Parathyroid adenoma (tissue), 2 donors: Measurements from ENCODE around the gene PEF1.

Experiments
- H2AFZ ChIP-seq: fragments of 300-600 bp; sonication (generic); one replicate; pipeline ENCODE4 v1.7.0; 2017; ENCODE audit warnings: antibody characterized with exemption, mild to moderate bottlenecking
- H3K27ac ChIP-seq: fragments of 300-600 bp; sonication (generic); one replicate; pipeline ENCODE4 v1.7.0; 2017
- H3K27me3 ChIP-seq: fragments of 300-600 bp; sonication (generic); one replicate; pipeline ENCODE4 v1.7.0; 2017; ENCODE audit warnings: low read length; ENCODE audit not compliant: control insufficient read depth, insufficient read depth
- H3K36me3 ChIP-seq: fragments of 300-600 bp; sonication (generic); one replicate; pipeline ENCODE4 v1.7.0; 2017; ENCODE audit warnings: low read length; ENCODE audit not compliant: control insufficient read depth, insufficient read depth
- H3K4me1 ChIP-seq: fragments of 300-600 bp; sonication (generic); one replicate; pipeline ENCODE4 v1.7.0; 2017; ENCODE audit warnings: control low read depth
- H3K4me2 ChIP-seq: fragments of 300-600 bp; sonication (generic); one replicate; pipeline ENCODE4 v1.7.0; 2017; ENCODE audit warnings: low read length
- H3K4me3 ChIP-seq: fragments of 300-600 bp; sonication (generic); one replicate; pipeline ENCODE4 v1.7.0; 2017; ENCODE audit warnings: low read depth, low read length
- H3K79me2 ChIP-seq: fragments of 300-600 bp; sonication (generic); one replicate; pipeline ENCODE4 v1.7.0; 2017; ENCODE audit warnings: control low read depth
- H3K9ac ChIP-seq: fragments of 300-600 bp; sonication (generic); one replicate; pipeline ENCODE4 v1.7.0; 2017; ENCODE audit warnings: mild to moderate bottlenecking
- H3K9me3 ChIP-seq: fragments of 300-600 bp; sonication (generic); one replicate; pipeline ENCODE4 v1.7.0; 2017; ENCODE audit warnings: low read length; ENCODE audit not compliant: control insufficient read depth
- TF ChIP-seq, protein P1 (sequence below): fragments of 300-600 bp; sonication (generic); IDR thresholded peaks from one replicate; pipeline ENCODE4 v1.7.0; 2017; ENCODE audit warnings: antibody characterized with exemption, mild to moderate bottlenecking
- donor health status: primary hyperparathyroidism.

PEF1 gene, protein sequence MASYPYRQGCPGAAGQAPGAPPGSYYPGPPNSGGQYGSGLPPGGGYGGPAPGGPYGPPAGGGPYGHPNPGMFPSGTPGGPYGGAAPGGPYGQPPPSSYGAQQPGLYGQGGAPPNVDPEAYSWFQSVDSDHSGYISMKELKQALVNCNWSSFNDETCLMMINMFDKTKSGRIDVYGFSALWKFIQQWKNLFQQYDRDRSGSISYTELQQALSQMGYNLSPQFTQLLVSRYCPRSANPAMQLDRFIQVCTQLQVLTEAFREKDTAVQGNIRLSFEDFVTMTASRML

DNA sequence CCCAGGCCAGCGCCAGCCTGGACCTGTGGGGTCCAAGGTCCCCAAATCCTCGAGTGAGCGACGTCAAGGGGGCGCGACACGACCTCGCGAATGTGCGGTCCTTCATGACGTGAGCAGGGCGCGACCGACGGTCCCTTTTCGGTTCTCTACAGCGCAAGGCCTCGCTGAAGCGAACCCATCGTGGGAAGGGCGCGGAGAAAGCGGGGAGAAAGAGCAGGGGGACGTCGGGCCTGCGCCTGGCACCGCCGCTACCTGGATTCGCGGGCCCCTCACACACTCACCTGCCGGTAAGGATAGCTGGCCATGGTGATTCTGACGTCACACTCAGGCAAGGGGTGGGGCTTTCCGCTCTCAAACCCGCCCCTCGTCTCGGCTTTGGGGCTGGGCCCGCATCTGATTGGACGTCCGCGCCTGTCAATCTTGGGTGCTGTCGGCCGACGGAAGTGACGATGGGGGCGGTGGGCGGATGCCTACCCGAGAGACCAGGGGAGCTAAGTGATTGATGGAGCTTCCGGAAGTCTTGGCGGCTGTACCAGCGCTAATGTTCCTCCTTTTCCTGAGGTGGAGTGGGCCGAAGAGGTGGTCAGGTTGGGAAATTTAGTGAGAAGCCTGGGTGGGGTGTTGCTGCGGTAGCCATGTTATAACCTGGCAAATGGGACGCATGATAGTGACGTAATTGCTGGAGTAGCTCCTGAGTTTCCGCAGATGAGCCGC lies at the start of gene PEF1:
Gene PEF1, minus strand, starts transcription at position 317 of the 714 bp plus-strand sequence. Its CDS starts 12 bp downstream, at position 305.
- H3K9me3 ChIP-seq, result no peaks in the 10 kb centered on the region
- peak within 1 kb of the TSS; percentile 87 for H3K9ac ChIP-seq
- H3K4me3 ChIP-seq, result peak within 1 kb of the TSS; percentile 93
- no peaks in the 10 kb centered on the region for H3K27me3 ChIP-seq
- TF ChIP-seq, protein P1, sequence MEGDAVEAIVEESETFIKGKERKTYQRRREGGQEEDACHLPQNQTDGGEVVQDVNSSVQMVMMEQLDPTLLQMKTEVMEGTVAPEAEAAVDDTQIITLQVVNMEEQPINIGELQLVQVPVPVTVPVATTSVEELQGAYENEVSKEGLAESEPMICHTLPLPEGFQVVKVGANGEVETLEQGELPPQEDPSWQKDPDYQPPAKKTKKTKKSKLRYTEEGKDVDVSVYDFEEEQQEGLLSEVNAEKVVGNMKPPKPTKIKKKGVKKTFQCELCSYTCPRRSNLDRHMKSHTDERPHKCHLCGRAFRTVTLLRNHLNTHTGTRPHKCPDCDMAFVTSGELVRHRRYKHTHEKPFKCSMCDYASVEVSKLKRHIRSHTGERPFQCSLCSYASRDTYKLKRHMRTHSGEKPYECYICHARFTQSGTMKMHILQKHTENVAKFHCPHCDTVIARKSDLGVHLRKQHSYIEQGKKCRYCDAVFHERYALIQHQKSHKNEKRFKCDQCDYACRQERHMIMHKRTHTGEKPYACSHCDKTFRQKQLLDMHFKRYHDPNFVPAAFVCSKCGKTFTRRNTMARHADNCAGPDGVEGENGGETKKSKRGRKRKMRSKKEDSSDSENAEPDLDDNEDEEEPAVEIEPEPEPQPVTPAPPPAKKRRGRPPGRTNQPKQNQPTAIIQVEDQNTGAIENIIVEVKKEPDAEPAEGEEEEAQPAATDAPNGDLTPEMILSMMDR, result no peak
- H3K4me2 ChIP-seq, result peak within 1 kb of the TSS; percentile 89
- H3K79me2 ChIP-seq, result peaks cover 27% of the 10 kb centered on the region
- H3K4me1 ChIP-seq, result peaks cover 7% of the 10 kb centered on the region
- no peaks in the 10 kb centered on the region for H3K36me3 ChIP-seq
- peak within 1 kb of the TSS; percentile 84 for H3K27ac ChIP-seq
- H2AFZ ChIP-seq, result peak within 1 kb of the TSS; percentile 88

DNA sequence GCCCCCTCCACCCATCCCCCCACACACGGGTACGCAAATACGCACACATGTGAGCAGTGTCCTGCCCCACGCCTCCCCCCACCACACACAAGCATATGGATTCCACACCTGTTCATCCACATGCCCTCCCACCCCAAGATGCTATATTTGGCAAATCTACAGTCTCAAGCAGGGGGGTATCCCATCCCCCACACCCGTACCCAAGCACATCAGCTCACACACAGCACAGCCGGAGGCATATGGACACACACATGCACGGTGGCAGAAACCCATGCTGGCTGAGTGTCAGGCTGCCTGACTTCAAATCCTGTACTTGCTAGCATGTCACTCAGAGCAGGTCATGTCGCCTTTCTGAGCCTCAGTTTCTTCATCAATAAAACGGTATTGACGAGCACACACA lies 48.6 kb upstream of the PEF1 start:
- Histone ChIP-seq H2AFZ (no peak overlapping the region), H3K4me3 (no peak overlapping the region), H3K36me3 (no peaks in the 10 kb centered on the region), H3K4me2 (no peak overlapping the region), H3K79me2 (no peaks in the 10 kb centered on the region), H3K27ac (no peak overlapping the region), H3K4me1 (no peaks in the 10 kb centered on the region), H3K27me3 (no peaks in the 10 kb centered on the region), H3K9me3 (no peaks in the 10 kb centered on the region), H3K9ac (no peak overlapping the region)
- TF ChIP-seq, protein P1, result no peak

DNA sequence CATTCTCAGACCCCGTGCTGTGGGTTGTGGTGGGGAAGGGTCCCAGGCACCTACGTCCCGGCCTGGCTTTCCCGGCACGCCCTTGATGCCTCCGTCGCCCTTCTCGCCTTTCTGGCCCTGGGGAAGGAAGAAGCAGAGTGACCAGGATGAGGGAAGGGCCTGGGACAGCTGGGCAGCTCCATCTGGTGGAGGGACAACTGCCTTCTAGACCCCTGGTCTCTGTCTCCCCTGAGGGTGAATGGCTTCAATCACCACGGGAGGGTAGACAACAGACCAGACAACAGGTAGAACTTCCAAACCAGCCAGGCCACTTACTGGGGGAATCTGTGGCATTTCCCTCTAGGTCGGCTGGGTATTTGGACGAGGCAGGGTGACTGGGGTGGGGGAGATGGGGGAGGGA lies 47.3 kb upstream of the PEF1 start:
- no peaks in the 10 kb centered on the region for H3K9me3 ChIP-seq
- H3K4me1 ChIP-seq, result no peaks in the 10 kb centered on the region
- H3K79me2 ChIP-seq, result no peaks in the 10 kb centered on the region
- H3K36me3 ChIP-seq, result no peaks in the 10 kb centered on the region
- H3K27me3 ChIP-seq, result no peaks in the 10 kb centered on the region
- H2AFZ ChIP-seq, result no peak overlapping the region
- H3K9ac ChIP-seq, result no peak overlapping the region
- TF ChIP-seq, protein P1, result no peak
- H3K27ac ChIP-seq, result no peak overlapping the region
- H3K4me2 ChIP-seq, result no peak overlapping the region
- H3K4me3 ChIP-seq, result no peak overlapping the region

DNA sequence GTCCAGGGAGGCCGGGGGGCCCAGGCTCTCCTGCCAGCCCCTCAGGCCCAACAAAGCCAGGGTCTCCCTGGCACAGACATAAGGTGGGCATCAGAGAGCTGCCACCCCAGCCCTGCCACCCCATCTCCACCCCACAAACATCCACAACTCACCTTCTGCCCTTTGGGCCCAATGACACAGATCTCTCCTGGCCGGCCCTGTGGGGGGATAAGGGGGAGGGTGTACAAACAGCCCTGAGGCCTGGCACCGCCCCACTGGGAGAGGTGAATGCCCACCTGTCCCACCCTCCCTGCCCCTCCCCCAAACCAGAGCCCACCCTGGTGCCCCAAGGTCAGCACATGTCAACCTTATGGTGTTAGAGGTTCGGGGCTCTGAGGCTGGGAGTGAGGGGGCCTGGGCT lies 46.8 kb upstream of the PEF1 start:
- Histone ChIP-seq H3K4me1 (no peaks in the 10 kb centered on the region), H3K36me3 (no peaks in the 10 kb centered on the region)

More for the DNA sequence above, 46.8 kb upstream of the PEF1 start:
- H3K4me2 ChIP-seq, result no peak overlapping the region
- H3K9me3 ChIP-seq, result no peaks in the 10 kb centered on the region
- TF ChIP-seq, protein P1, result no peak
- H2AFZ ChIP-seq, result no peak overlapping the region
- no peak overlapping the region for H3K4me3 ChIP-seq
- H3K27ac ChIP-seq, result no peak overlapping the region
- no peaks in the 10 kb centered on the region for H3K27me3 ChIP-seq
- no peak overlapping the region for H3K9ac ChIP-seq
- no peaks in the 10 kb centered on the region for H3K79me2 ChIP-seq
